IMR-90 (cell line): ENCODE measurements around the gene DOCK6. TPM values are rescaled to one million over a fixed set of nuclear protein-coding genes. Genes with fewer than 3 reads are reported as not detected.

ENCODE experiments used
- ATAC-seq: fragments of 200-7000 bp; cut with Tn5 transposase; 2 replicates; pipeline ENCODE4 v1.9.1; 2020; ENCODE audit warnings: low read depth, mild to moderate bottlenecking, moderate library complexity
- BruUV-seq: library from RNA; stranded (reverse); fragments of 400-500 nt; replicated peaks from 2 replicates; lab custom pipeline; 2021; lab: Mats Ljungman, UMichigan
- CTCF ChIA-PET: fragments of 300-600 bp; formaldehyde crosslinking; extraction: SDS; loops from one replicate; lab custom pipeline; 2021; ENCODE audit warnings: antibody characterized with exemption; lab: Yijun Ruan, JAX
- POLR2A ChIA-PET: fragments of 300-600 bp; sonication (Branson Sonifier 250); formaldehyde crosslinking; loops from one replicate; lab custom pipeline; 2022; ENCODE audit warnings: antibody characterized with exemption; ENCODE audit not compliant: unreplicated experiment; lab: Charles Lee
- DNase-seq: peaks from one replicate; pipeline ENCODE4 v3.0.0; 2013
- H2AFZ ChIP-seq: replicated peaks from 2 replicates; pipeline ENCODE3; 2013; ENCODE audit warnings: low read length, mild to moderate bottlenecking; ENCODE audit not compliant: poor library complexity
- H2AK5ac ChIP-seq: 2 replicates; pipeline ENCODE4 v1.6.1; 2013; ENCODE audit warnings: low read depth, low read length, inconsistent platforms
- H2AK9ac ChIP-seq: replicated peaks from 2 replicates; pipeline ENCODE3; 2013; ENCODE audit warnings: mild to moderate bottlenecking, low read depth, low read length, moderate library complexity; ENCODE audit not compliant: poor library complexity
- H2BK120ac ChIP-seq: 2 replicates; pipeline ENCODE4 v1.6.1; 2013; ENCODE audit warnings: low read depth, low read length, inconsistent platforms
- H2BK15ac ChIP-seq: 3 replicates; pipeline ENCODE4 v1.6.1; 2013; ENCODE audit warnings: low read depth, low read length, inconsistent platforms
- H2BK20ac ChIP-seq: 2 replicates; pipeline ENCODE4 v1.6.1; 2013; ENCODE audit warnings: low read depth, mild to moderate bottlenecking, inconsistent platforms, low read length, moderate library complexity
- H2BK5ac ChIP-seq: 2 replicates; pipeline ENCODE4 v1.6.1; 2013; ENCODE audit warnings: mild to moderate bottlenecking, low read depth, low read length, inconsistent platforms; ENCODE audit not compliant: poor library complexity, severe bottlenecking
- H3K14ac ChIP-seq: replicated peaks from 2 replicates; pipeline ENCODE4 v1.6.1; 2013; ENCODE audit warnings: low read depth, low read length, inconsistent platforms
- H3K18ac ChIP-seq: 2 replicates; pipeline ENCODE4 v1.6.1; 2013; ENCODE audit warnings: low read depth, low read length, control low read depth
- H3K23ac ChIP-seq: 2 replicates; pipeline ENCODE4 v1.6.1; 2013; ENCODE audit warnings: low read depth, low read length, inconsistent platforms
- H3K27ac ChIP-seq: 2 replicates; pipeline ENCODE4 v1.5.1; 2013; ENCODE audit warnings: mild to moderate bottlenecking, control low read depth, low read length; ENCODE audit not compliant: insufficient read depth
- H3K27me3 ChIP-seq: 2 replicates; pipeline ENCODE4 v1.6.1; 2013; ENCODE audit warnings: low read length; ENCODE audit not compliant: control insufficient read depth, insufficient read depth
- H3K36me3 ChIP-seq: 2 replicates; pipeline ENCODE4 v1.6.1; 2013; ENCODE audit warnings: low read length, mixed read lengths; ENCODE audit not compliant: control insufficient read depth, insufficient read depth
- H3K4ac ChIP-seq: 2 replicates; pipeline ENCODE4 v1.6.1; 2013; ENCODE audit warnings: low read depth, low read length, inconsistent platforms
- H3K4me1 ChIP-seq: 2 replicates; pipeline ENCODE4 v1.6.1; 2013; ENCODE audit warnings: low read length, mixed read lengths; ENCODE audit not compliant: control insufficient read depth, insufficient read depth
- H3K4me2 ChIP-seq: 2 replicates; pipeline ENCODE4 v1.6.1; 2013; ENCODE audit warnings: low read depth, mild to moderate bottlenecking, control low read depth, low read length, moderate library complexity
- H3K4me3 ChIP-seq: 2 replicates; pipeline ENCODE4 v1.5.1; 2013; ENCODE audit warnings: low read depth, mild to moderate bottlenecking, control low read depth, low read length, moderate library complexity; ENCODE audit not compliant: insufficient read depth
- H3K56ac ChIP-seq: 2 replicates; pipeline ENCODE4 v1.6.1; 2013; ENCODE audit warnings: low read length, inconsistent platforms; ENCODE audit not compliant: insufficient read depth; ENCODE audit errors: extremely low read depth
- H3K79me1 ChIP-seq, 2 experiments: 2 replicates each; pipeline ENCODE4 v1.6.1; 2013; ENCODE audit warnings: low read length in 2 of 2, inconsistent platforms in 1 of 2, low read depth in 1 of 2
- H3K9ac ChIP-seq: 2 replicates; pipeline ENCODE4 v1.6.1; 2013; ENCODE audit warnings: low read depth, low read length, control low read depth
- H3K9me1 ChIP-seq: 2 replicates; pipeline ENCODE4 v1.6.1; 2013; ENCODE audit warnings: low read length, inconsistent platforms; ENCODE audit not compliant: insufficient read depth
- H3K9me3 ChIP-seq: 2 replicates; pipeline ENCODE4 v1.6.1; 2013; ENCODE audit warnings: low read length; ENCODE audit not compliant: control insufficient read depth, insufficient read depth
- H4K20me1 ChIP-seq: 2 replicates; pipeline ENCODE4 v1.6.1; 2013; ENCODE audit warnings: low read length, inconsistent platforms; ENCODE audit not compliant: insufficient read depth
- H4K5ac ChIP-seq: 2 replicates; pipeline ENCODE4 v1.6.1; 2013; ENCODE audit warnings: mild to moderate bottlenecking, low read depth, low read length, control low read depth
- H4K8ac ChIP-seq, 2 experiments: 2 replicates each; pipeline ENCODE4 v1.6.1; 2013; ENCODE audit warnings: low read depth in 2 of 2, low read length in 2 of 2, control low read depth in 1 of 2, inconsistent platforms in 1 of 2
- H4K91ac ChIP-seq: 2 replicates; pipeline ENCODE4 v1.6.1; 2013; ENCODE audit warnings: low read depth, low read length, inconsistent platforms; ENCODE audit not compliant: insufficient read depth
- BHLHE40 ChIP-seq: fragments of 150-350 bp; IDR thresholded peaks from 2 replicates; pipeline ENCODE4 v1.6.1; 2016; ENCODE audit warnings: mild to moderate bottlenecking, low read depth, low read length
- CEBPB ChIP-seq: IDR thresholded peaks from 2 replicates; pipeline ENCODE4 v1.6.1; 2012; ENCODE audit warnings: low read depth, low read length, improper control_type of control experiment
- CHD1 ChIP-seq: IDR thresholded peaks from 2 replicates; pipeline ENCODE4 v1.6.1; 2012; ENCODE audit warnings: low read depth, low read length, improper control_type of control experiment
- FOS ChIP-seq: fragments of 150-350 bp; IDR thresholded peaks from 2 replicates; pipeline ENCODE4 v1.6.1; 2016; ENCODE audit warnings: low read depth, low read length
- MAFK ChIP-seq: IDR thresholded peaks from 2 replicates; pipeline ENCODE4 v1.6.1; 2012; ENCODE audit warnings: low read depth, low read length, improper control_type of control experiment
- MAZ ChIP-seq: IDR thresholded peaks from 2 replicates; pipeline ENCODE4 v1.6.1; 2012; ENCODE audit warnings: low read depth, mild to moderate bottlenecking, low read length, improper control_type of control experiment, moderate library complexity, borderline replicate concordance
- NFE2L2 ChIP-seq: fragments of 150-350 bp; IDR thresholded peaks from 2 replicates; pipeline ENCODE4 v1.6.1; 2016; ENCODE audit warnings: low read depth, mild to moderate bottlenecking, low read length
- RCOR1 ChIP-seq: IDR thresholded peaks from 2 replicates; pipeline ENCODE4 v1.6.1; 2012; ENCODE audit warnings: mild to moderate bottlenecking, low read length, improper control_type of control experiment; ENCODE audit not compliant: insufficient replicate concordance
- RFX5 ChIP-seq: IDR thresholded peaks from 2 replicates; pipeline ENCODE4 v1.8.0; 2012; ENCODE audit warnings: low read depth, mild to moderate bottlenecking, low read length, moderate library complexity
- SMC3 ChIP-seq: fragments of 150-350 bp; IDR thresholded peaks from 2 replicates; pipeline ENCODE4 v1.6.1; 2016; ENCODE audit warnings: low read depth, mild to moderate bottlenecking, antibody characterized with exemption, low read length, moderate library complexity
- WGBS, 2 experiments: methylation state at CpG; one replicate each; pipeline versions ENCODE4 v1.1.5 to v1.1.7; 2013; ENCODE audit warnings: missing lambda C conversion rate in 2 of 2; ENCODE audit not compliant: insufficient read length in 1 of 2; ENCODE audit errors: extremely low coverage in 2 of 2; 5-methylcytosine and 5-hydroxymethylcytosine counted together
- dilution Hi-C: fragments of 300-500 bp; cut with HindIII; formaldehyde crosslinking; loops from one replicate; pipeline ENCODE4 v1.14.3; 2018; ENCODE audit warnings: low sequenced_read_pairs; ENCODE audit not compliant: unreplicated experiment
- in situ Hi-C: fragments of 300-500 bp; cut with MboI; formaldehyde crosslinking; loops from 3 replicates; pipeline ENCODE4 v1.14.3; 2019; ENCODE audit warnings: low sequenced_read_pairs, inconsistent platforms, mixed read lengths
- intact Hi-C: fragments of 100-400 bp; cut with micrococcal nuclease; formaldehyde crosslinking; loops from 2 replicates; pipeline ENCODE4 v1.10.0; 2022
- polyA plus RNA-seq, 3 experiments: library from polyadenylated mRNA; depleted of rRNA; stranded (reverse); fragments of >200 nt; gene quantifications; 2 replicates each; pipeline ENCODE4 v1.2.3, GENCODE V29; 2012; ENCODE audit warnings: low replicate concordance in 1 of 3
- total RNA-seq: library from RNA; depleted of rRNA; stranded (reverse); fragments of >200 nt; gene quantifications from 2 replicates; pipeline ENCODE4 v1.2.3, GENCODE V29; 2012
- TF ChIP-seq, protein P1 (sequence below): conservative IDR thresholded peaks from 2 replicates; pipeline ENCODE4 v1.5.1; 2012; ENCODE audit warnings: mild to moderate bottlenecking, low read depth, low read length, improper control_type of control experiment
- TF ChIP-seq, protein P2 (sequence below): fragments of 150-350 bp; IDR thresholded peaks from 2 replicates; pipeline ENCODE4 v1.6.1; 2017; ENCODE audit warnings: mild to moderate bottlenecking, antibody characterized with exemption, low read length, low read depth
- TF ChIP-seq, protein P3 (sequence below): fragments of 150-350 bp; IDR thresholded peaks from 2 replicates; pipeline ENCODE4 v1.6.1; 2016; ENCODE audit warnings: low read depth, mild to moderate bottlenecking, low read length, moderate library complexity, borderline replicate concordance

Gene DOCK6
- total and polyA plus RNA-seq, 2 of the 4 experiments (the other 2 are of a cell fraction): 5.0 to 18.4 TPM

DNA sequence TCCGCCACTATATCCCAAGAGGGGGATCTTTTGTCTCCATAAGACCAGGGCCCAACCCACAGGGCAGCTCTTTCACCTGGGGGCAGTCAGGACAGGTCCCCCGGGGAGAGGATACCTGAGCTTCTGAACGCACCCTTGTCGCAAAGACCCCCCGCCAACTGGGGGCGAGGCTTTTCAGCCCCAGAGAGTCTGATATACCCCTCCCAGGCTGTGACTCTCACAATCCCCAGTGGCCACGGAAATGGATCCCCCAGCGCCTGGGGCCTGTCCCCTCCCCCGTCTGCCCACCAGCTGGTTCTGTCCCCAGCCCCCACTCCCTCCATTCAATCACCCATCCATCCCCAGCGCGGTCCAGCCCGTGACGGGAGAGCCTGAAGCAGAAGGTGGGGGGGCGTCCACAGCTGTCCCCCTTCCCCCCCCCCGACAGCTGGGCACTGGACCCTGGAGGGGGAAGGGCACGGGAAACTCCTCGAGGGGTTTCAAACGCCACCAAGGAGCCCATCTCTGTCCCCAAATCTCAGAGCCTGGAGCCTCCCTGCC, 823 bp downstream of the DOCK6 start (continued):
- TF ChIP-seq BHLHE40: no peak

DNA sequence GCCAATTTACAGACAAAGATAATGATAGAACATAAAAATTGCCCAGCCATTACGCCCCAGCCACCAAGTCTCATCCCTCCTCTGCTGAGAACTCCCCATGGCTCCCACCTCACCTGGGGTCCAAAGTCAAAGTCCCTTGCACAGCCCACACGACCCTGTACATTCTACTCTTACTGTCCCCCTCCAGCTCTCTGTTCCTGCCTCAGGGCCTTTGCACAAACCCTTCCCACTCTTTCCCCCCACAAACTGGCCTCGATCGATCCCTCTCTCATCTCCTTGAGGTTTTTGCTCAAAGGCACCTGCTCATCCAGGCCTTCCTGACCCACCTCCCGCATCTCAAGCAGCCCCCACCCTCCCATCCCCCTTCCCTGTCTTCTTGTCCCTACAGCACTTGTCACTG, 1.3 kb downstream of the DOCK6 start:
- H2BK20ac ChIP-seq: no peak overlapping the region
- H3K14ac ChIP-seq: no peak overlapping the region
- no peak overlapping the region; a peak in 1 of 4 replicates for H4K8ac ChIP-seq
- peak overlapping the region; percentile 1; the same call in 1 of the 2 replicates for H2AK5ac ChIP-seq
- no peak overlapping the region for H4K91ac ChIP-seq
- no peak overlapping the region for H3K9ac ChIP-seq
- H4K20me1 ChIP-seq: no peaks in the 10 kb centered on the region; the same call in 1 of the 2 replicates
- no peak overlapping the region for H4K5ac ChIP-seq
- H3K36me3 ChIP-seq: no peaks in the 10 kb centered on the region
- no peak overlapping the region for H3K4ac ChIP-seq
- in situ Hi-C loops (no loop called here), intact Hi-C loops (loop anchor here (1.0 kb wide), 1 partner anchor 124 kb away; no protein-coding TSS in a partner anchor), dilution Hi-C loops (no loop called here)
- H3K4me3 ChIP-seq: no peak overlapping the region
- H3K23ac ChIP-seq: no peak overlapping the region; the same call in 1 of the 2 replicates
- ATAC-seq (no peak), DNase-seq (no peak)
- H3K56ac ChIP-seq: no peak overlapping the region
- POLR2A ChIA-PET: no interaction called here
- BruUV-seq: no TSS peak
- H3K18ac ChIP-seq: no peak overlapping the region
- H3K27me3 ChIP-seq: no peaks in the 10 kb centered on the region
- CTCF ChIA-PET: no interaction called here
- WGBS, 2 experiments: 79% methylated on average over 3 of the region's 5 CpGs; no CpG with 5 or more reads in 1 of the 2 experiments
- no peaks in the 10 kb centered on the region for H3K9me1 ChIP-seq
- no peak overlapping the region for H2BK15ac ChIP-seq
- H3K9me3 ChIP-seq: no peaks in the 10 kb centered on the region
- peaks cover 6 to 15% of the 10 kb centered on the region in 2 experiments; a peak in 2 of 4 replicates for H3K79me1 ChIP-seq
- H3K27ac ChIP-seq: no peak overlapping the region
- no peak overlapping the region for H2AFZ ChIP-seq
- no peak overlapping the region for H2BK120ac ChIP-seq
- peaks cover 7% of the 10 kb centered on the region for H3K4me1 ChIP-seq
- no peak overlapping the region for H2BK5ac ChIP-seq
- peak overlapping the region; percentile 94; the same call in 1 of the 2 replicates for H3K4me2 ChIP-seq
- no peak overlapping the region for H2AK9ac ChIP-seq
- TF ChIP-seq CEBPB: no peak
- TF ChIP-seq FOS: no peak
- no peak for TF ChIP-seq BHLHE40
- no peak for TF ChIP-seq NFE2L2
- no peak for TF ChIP-seq MAZ
- no peak for TF ChIP-seq MAFK
- TF ChIP-seq RCOR1: no peak
- TF ChIP-seq, protein P1, sequence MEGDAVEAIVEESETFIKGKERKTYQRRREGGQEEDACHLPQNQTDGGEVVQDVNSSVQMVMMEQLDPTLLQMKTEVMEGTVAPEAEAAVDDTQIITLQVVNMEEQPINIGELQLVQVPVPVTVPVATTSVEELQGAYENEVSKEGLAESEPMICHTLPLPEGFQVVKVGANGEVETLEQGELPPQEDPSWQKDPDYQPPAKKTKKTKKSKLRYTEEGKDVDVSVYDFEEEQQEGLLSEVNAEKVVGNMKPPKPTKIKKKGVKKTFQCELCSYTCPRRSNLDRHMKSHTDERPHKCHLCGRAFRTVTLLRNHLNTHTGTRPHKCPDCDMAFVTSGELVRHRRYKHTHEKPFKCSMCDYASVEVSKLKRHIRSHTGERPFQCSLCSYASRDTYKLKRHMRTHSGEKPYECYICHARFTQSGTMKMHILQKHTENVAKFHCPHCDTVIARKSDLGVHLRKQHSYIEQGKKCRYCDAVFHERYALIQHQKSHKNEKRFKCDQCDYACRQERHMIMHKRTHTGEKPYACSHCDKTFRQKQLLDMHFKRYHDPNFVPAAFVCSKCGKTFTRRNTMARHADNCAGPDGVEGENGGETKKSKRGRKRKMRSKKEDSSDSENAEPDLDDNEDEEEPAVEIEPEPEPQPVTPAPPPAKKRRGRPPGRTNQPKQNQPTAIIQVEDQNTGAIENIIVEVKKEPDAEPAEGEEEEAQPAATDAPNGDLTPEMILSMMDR: no peak
- TF ChIP-seq, protein P2, sequence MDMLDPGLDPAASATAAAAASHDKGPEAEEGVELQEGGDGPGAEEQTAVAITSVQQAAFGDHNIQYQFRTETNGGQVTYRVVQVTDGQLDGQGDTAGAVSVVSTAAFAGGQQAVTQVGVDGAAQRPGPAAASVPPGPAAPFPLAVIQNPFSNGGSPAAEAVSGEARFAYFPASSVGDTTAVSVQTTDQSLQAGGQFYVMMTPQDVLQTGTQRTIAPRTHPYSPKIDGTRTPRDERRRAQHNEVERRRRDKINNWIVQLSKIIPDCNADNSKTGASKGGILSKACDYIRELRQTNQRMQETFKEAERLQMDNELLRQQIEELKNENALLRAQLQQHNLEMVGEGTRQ: no peak
- TF ChIP-seq RFX5: no peak
- TF ChIP-seq, protein P3, sequence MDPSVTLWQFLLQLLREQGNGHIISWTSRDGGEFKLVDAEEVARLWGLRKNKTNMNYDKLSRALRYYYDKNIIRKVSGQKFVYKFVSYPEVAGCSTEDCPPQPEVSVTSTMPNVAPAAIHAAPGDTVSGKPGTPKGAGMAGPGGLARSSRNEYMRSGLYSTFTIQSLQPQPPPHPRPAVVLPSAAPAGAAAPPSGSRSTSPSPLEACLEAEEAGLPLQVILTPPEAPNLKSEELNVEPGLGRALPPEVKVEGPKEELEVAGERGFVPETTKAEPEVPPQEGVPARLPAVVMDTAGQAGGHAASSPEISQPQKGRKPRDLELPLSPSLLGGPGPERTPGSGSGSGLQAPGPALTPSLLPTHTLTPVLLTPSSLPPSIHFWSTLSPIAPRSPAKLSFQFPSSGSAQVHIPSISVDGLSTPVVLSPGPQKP: no peak
- TF ChIP-seq SMC3: no peak
- no peak for TF ChIP-seq CHD1
